ENCODE data around the gene MOB3B.
A peak's percentile ranks its signal among the peaks of the same experiment; 100 is the strongest.

Gene MOB3B

GRCh38 chr9:27353474-27354229, 176.0 kb downstream of the MOB3B start:
- DNase-seq: no peak

GRCh38 chr9:27353166-27353473, 176.5 kb downstream of the MOB3B start:
- no peak for DNase-seq

GRCh38 chr9:27352457-27353165, 177.0 kb downstream of the MOB3B start:
- no peak for DNase-seq

GRCh38 chr9:27351438-27351837, 178.2 kb downstream of the MOB3B start:
- no peak for DNase-seq

DNA sequence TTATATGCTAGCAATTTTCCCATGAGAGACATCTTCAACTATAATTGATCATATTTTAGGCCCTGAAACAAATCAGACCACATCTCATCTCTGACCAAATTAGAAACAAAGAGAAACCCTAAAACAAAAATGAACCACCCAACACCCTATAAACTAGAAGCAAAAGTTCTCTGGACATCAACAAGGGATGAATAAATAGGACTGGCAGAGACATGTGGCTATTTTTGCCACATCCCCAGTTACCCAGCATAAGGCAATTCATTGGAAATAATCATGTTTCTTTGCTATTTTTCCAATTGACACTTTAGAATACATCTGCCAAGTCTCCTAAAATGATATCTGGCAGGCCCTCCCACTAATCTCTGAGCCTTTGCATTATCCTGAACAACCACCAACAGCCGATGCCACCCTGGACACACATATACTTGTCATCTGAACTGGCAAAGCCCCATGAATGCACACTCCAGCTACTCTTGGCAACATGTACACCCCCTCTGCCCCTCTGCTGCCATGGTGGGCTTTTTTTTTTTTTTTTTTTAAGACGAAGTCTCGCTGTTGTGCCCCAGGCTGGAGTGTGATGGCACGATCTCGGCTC, 179.1 kb downstream of the MOB3B start:
- no peak for DNase-seq

DNA sequence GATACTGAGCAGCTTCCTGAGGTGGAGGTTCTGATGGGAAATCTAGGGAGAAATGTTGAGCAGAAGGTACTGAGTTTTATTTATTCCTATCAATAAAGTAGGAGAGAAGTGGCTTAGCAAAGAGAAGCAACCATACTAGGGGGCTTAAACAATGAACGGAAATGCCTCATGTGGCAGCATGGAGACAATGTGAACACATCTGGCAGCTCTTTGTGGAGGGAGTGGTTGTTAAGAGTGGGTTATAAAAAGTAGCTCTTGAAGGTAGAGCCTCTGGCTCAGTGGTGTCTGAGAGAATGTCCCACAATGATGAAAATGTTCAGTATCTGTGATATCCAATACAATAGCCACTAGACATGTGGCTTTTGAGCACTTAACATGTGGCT, 179.9 kb downstream of the MOB3B start:
- DNase-seq: no peak

- DNase-seq: peak; percentile 58
These were observed 180.6 kb downstream of the MOB3B start for GRCh38 chr9:27348785-27349697.

DNA sequence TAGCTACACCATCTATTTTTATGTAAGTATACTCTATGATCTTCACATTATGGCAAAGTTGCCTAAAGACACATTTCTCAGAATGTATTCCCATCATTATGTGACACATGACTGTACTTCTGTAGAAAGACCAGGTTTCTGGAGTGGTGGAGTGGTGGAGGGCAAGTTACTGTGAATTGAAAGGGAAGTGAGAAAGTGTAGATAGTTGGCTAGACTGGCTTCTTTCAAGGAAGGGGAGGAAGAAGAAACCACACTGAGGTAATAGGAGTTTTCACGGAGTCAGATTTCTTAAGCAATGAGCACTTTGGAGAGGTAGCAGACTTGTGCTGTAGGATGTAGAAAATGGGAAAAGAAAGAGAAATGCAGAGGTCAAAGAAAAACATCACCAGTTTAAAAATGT, 181.7 kb downstream of the MOB3B start:
- no peak for DNase-seq

DNA sequence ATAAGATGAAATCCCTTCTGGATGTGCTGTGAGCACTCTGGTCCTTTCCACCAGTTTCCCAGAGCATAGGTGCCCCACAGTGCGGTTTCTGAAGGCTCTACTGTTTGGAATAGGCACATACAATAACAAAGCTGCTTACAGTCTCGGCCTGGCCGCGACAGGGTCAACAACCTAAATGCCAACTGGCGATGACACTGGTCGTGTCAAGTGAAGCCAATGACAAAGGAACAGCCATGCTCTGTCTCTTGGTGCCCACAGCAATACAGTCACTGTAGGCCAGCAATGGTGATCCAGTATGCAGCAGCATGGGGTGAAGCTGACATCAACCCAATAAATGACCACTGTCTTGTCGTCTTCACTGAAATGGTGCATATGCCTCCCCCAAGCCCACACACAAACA, 184.8 kb downstream of the MOB3B start:
- DNase-seq: no peak

DNA sequence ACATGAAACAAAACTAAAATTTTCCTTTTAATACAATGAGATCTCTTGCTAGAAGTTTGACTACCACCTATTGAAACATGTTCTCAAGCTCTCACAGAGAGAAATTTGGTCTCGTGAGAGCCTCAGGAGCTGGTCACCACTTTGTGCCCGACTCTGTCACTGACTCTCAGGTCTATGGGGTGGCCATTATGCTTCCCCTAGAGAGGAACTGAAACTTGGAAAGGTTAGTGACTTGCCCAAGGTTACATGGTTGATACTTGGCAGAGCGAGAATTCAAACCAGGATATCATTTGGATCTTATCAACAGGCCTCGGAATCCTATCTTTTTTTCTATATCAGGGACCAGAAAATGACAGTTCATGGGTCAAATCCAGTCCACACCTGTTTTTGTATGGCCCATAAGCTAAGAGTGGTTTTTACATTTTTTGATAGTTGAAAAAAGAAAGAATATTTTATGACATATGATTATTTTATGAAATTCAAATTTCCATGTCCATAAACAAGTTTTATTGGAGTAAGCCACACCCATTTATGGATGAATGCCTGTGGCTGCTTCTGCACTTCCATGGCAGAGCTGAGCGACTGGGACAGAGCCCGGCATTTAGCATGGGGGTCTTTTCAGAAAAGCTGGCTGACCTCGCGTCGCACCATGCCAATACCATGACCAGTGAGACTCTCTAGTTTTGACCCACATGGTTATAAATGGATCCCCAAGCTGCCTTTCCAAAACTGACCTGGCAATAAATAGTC, 187.9 kb downstream of the MOB3B start:
- no peak for DNase-seq

DNA sequence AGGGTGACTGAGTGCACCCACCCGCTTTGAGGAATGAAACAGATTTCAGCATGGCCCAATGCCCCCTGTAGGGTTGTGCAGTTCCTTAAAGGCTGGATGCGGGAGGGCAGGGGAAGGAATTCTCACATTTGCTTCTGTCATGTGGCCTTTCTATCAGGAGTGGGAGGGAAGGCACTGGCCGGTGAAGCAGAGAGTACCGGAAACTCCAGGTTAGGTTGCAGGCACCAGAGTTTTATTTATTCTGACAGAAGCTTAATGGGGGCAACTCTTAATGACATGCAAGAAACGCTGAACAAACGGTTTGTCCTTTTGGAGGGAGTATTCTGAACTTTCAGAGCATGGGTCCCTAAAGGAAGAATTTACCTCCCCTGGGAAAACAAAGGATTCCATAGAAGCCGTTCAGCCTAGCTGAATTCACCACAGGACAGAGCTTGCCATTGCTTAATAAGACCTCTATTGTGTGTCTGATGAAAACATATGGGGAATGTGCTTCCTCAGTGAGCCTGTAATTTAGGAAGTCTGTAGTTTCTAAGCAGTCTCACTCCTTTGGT, 188.6 kb downstream of the MOB3B start:
- no peak for DNase-seq

DNA sequence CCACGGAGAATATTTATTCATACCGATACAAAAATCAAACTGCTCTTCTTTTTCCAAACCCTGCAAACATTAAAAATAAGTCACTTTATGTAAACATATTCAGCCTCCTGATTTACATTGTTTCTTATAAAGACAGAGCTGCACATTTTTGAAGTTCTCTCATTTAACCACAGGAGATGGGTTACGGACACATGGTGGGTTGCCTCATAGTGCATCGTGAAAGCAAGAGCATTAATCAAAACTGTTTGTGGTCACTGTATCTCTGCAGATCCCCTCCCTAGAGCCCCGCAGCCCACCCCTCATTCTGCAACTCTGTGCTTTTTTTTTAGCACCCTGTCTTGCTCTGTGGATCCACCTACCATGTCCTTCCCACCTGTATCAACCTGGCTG, 189.3 kb downstream of the MOB3B start:
- no peak for DNase-seq

DNA sequence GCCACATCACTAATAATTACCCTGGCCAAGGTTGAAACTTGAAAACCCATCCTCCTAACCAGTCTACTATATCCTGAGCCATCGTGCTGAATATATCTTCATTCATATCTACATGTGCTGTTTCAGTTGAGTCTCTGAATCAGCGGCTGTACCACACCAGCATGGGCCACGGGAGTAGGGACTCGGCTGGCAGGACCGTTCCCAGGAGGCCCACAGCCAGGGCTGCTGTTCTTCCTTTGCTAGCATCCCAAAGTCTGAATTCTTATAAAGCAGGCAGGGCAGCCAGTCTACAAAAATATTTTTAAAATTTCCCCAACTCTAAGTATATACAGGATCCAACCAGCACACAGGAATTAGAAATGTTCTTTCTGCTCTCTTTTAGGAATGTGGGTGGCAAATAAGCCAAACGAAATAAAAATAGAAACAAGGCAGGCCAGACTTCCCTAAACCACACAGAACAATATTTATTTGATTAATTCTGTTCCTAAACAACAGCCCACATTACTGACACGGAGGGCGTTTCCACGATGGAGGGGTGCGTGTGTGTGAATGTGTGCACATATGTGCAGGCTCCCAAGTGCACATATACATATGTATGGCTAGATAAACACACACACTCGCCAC, 189.8 kb downstream of the MOB3B start:
- DNase-seq: no peak

- no peak for DNase-seq
These were observed 191.1 kb downstream of the MOB3B start for GRCh38 chr9:27338527-27338903.

DNA sequence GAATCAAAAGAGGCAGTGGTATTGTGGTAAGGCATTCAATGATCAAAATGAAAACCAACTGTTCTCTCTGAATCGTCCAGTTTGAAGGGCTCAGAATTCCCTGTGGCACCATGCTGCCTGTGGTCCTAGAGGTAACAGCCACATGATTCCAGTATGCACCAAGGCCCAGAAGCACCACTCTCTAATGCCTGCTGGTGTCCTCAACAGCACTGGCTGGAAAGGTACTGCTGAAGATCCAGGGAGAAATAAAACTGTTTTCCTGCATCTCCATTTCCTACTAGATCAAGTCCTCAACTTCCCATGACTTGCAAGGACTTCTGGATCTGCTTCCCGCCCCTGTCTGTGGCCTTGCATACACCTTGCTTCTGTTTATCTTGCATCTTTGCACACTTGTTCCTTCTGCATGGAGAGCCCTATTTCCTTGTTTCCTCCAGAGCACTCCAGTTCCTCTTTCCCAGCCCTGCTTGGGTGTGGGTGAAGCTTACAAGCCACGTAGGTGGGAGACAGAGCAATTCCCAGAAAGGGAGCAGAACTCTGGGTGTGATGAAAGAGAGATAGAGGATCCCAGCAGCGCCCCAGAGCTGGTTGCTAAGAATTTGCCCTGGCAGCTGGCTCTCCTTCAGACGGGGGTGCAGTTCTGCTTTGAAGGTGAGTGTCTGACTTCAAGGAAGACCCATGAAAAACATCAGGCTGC, 191.6 kb downstream of the MOB3B start:
- no peak for DNase-seq

DNA sequence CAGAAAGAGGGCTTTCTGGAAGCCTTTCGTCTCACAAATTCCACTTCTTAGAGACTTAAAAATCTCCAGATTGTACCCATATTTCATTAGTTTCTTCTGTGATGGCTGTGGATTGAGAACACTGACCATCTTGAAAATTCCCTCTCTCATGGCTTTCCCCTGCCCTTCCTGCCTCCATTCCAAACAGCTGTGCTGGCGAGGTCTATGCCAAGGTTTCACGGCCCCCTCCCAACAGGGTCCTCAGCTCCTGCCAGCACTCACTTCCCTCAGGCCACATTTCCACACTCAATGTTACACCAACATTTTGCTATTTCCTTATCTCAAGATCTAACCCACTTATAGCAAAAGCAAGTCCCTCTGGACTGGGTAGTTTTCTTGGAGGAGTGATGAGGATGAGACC, 192.4 kb downstream of the MOB3B start:
- no peak for DNase-seq

- no peak for DNase-seq
These were observed 192.8 kb downstream of the MOB3B start for GRCh38 chr9:27336829-27337228.

DNA sequence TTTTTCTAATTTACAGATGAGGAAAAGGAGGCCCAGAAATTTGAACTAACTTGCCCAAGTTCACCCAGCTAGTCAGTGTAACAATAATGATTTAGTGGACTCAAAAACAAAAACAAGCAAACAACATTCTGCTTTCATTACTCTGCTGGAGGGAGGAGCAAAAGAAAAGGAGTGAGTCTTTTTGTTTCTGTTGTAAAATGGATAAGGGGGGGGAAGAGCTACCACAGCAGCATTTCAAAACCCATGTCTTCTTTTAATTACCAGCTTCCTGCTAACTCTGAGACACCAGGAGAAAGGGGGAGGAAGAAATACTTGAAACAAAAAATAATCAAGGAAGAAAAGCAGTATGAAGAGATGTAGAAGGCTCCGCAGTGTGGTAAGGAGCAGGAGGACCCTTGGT, 193.5 kb downstream of the MOB3B start:
- DNase-seq: no peak

GRCh38 chr9:27335075-27335474, 194.5 kb downstream of the MOB3B start:
- DNase-seq: no peak

GRCh38 chr9:27333241-27334052, 196.2 kb downstream of the MOB3B start:
- DNase-seq: peak; percentile 54

Data from NCI-H2081 treated with DMSO at 0.1 percent for 48 hours (cell line).